Left renal cortex interstitium (tissue), 4 donors: ENCODE results near the gene UPK1B. TPM values are rescaled to one million over a fixed set of nuclear protein-coding genes. Genes with fewer than 3 reads are reported as not detected.
"Not testable (repeated sequence)": the region's sequence is repeated elsewhere in the genome, so short reads cannot be mapped to it uniquely, and the experiment has no call there.

Experiments
- DNase-seq, 4 donors: peaks; one replicate each; pipeline ENCODE4 v3.0.0-alpha.2; 2013; ENCODE audit warnings: low read depth in 4 of 4, low spot score in 2 of 4, missing footprints in 1 of 4
- polyA plus RNA-seq, 4 donors: library from polyadenylated mRNA; unstranded; fragments of 120-200 nt; gene quantifications; one replicate each; pipeline ENCODE4 v1.2.1, GENCODE V29; 2013; ENCODE audit not compliant: insufficient read length in 4 of 4

UPK1B gene
- 1 to 10 TPM; 6.9 to 9.0 (median 7.2) TPM for polyA plus RNA-seq

GRCh38 chr3:119173325-119173724, at the start of gene UPK1B:
TSS of gene UPK1B (plus strand) at chr3:119173598. CDS start at chr3:119186742, 13,144 bp downstream.
- peak in 2 of 4 donors; percentile 18 to 33 for DNase-seq

- no peak for DNase-seq
Measured at GRCh38 chr3:119125342-119125741, 48.1 kb upstream of the UPK1B start.

- DNase-seq = no peak
Measured at GRCh38 chr3:119125742-119126504, 47.5 kb upstream of the UPK1B start.

GRCh38 chr3:119130291-119130690, 43.1 kb upstream of the UPK1B start:
- DNase-seq = not testable (repeated sequence)

- DNase-seq = not testable (repeated sequence)
Measured at GRCh38 chr3:119132291-119132690, 41.1 kb upstream of the UPK1B start.

GRCh38 chr3:119139360-119139759, 34.0 kb upstream of the UPK1B start:
- DNase-seq = not testable (repeated sequence)

- DNase-seq = no peak
Measured at GRCh38 chr3:119140466-119140865, 32.9 kb upstream of the UPK1B start.

- no peak for DNase-seq
Measured at GRCh38 chr3:119145128-119145499, 28.3 kb upstream of the UPK1B start.

- DNase-seq = peak in 3 of 4 donors; percentile 5 to 20 (median 9)
Measured at GRCh38 chr3:119145500-119146167, 27.8 kb upstream of the UPK1B start, which contains the start of gene TEX55. TSS of gene TEX55 (plus strand) at chr3:119146165. CDS start at chr3:119146190, 25 bp downstream.

- no peak for DNase-seq
Measured at GRCh38 chr3:119146578-119147375, 26.6 kb upstream of the UPK1B start.

- DNase-seq = no peak
Measured at GRCh38 chr3:119147494-119147893, 25.9 kb upstream of the UPK1B start.

GRCh38 chr3:119148493-119149180, 24.8 kb upstream of the UPK1B start:
- DNase-seq = no peak

- no peak for DNase-seq
Measured at GRCh38 chr3:119149484-119149883, 23.9 kb upstream of the UPK1B start.

- DNase-seq = no peak
Measured at GRCh38 chr3:119156868-119157267, 16.5 kb upstream of the UPK1B start.

- no peak for DNase-seq
Measured at GRCh38 chr3:119157971-119158370, 15.4 kb upstream of the UPK1B start.

- no peak for DNase-seq
Measured at GRCh38 chr3:119160361-119160760, 13.0 kb upstream of the UPK1B start.

- DNase-seq = no peak
Measured at GRCh38 chr3:119160815-119161214, 12.6 kb upstream of the UPK1B start.

- no peak for DNase-seq
Measured at GRCh38 chr3:119161240-119161639, 12.2 kb upstream of the UPK1B start.

- DNase-seq = not testable (repeated sequence)
Measured at GRCh38 chr3:119164745-119165144, 8.7 kb upstream of the UPK1B start.

GRCh38 chr3:119170821-119171220, 2.6 kb upstream of the UPK1B start:
- no peak for DNase-seq
